Measurements from ENCODE around the gene TXNRD3. TPM values are rescaled to one million over a fixed set of nuclear protein-coding genes. Genes with fewer than 3 reads are reported as not detected.

TXNRD3 gene
- total RNA-seq, 2 experiments from 2014 or later = not detected

DNA sequence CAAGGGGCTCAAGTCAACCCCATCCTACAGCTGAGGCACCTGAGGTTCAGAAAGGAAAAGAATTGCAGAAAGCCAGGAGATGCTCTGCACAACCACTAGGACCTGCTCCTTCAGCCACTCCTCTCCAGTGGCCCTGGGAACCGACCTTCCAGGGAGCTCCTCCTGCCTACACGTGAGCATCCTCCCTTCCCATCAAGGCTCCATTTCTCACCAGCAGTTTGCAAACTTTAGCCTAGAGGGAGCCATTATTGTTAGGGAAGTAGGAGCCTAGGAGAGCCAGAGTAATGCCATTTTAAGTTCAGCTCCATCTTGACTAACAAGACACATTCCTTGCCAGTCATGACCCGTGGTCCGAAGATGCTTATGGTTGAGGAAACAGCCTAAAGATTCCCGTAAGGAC lies 37.9 kb upstream of the TXNRD3 start:
- H3K9me2 ChIP-seq (ENCODE audit: insufficient read depth, low read length) = no peaks in the 10 kb centered on the region
- no peak overlapping the region for H3K4me2 ChIP-seq (ENCODE audit: low read length)
- DNase-seq (ENCODE audit: low spot score) = no peak
- H2AFZ ChIP-seq (ENCODE audit: low read length) = no peak overlapping the region
- no peaks in the 10 kb centered on the region for H3K4me1 ChIP-seq (ENCODE audit: insufficient read depth, low read length, poor library complexity, severe bottlenecking)
- BruUV-seq (replicated peaks) = no TSS peak
- H3K4me3 ChIP-seq (ENCODE audit: low read depth, low read length, poor library complexity, severe bottlenecking) = no peak overlapping the region
- intact Hi-C loops (cut with micrococcal nuclease; ENCODE audit: unreplicated experiment) = no loop called here
- no peaks in the 10 kb centered on the region for H3K36me3 ChIP-seq (ENCODE audit: insufficient read depth, low read length)
- H3K9me3 ChIP-seq (ENCODE audit: low read length) = no peaks in the 10 kb centered on the region
- H4K20me1 ChIP-seq (ENCODE audit: insufficient read depth, low read length) = no peaks in the 10 kb centered on the region
- CTCF ChIA-PET (ENCODE audit: unreplicated experiment) = no interaction called here
- no peaks in the 10 kb centered on the region for H3K79me2 ChIP-seq (ENCODE audit: insufficient read depth, low read depth, low read length)
- TF ChIP-seq, protein P1, sequence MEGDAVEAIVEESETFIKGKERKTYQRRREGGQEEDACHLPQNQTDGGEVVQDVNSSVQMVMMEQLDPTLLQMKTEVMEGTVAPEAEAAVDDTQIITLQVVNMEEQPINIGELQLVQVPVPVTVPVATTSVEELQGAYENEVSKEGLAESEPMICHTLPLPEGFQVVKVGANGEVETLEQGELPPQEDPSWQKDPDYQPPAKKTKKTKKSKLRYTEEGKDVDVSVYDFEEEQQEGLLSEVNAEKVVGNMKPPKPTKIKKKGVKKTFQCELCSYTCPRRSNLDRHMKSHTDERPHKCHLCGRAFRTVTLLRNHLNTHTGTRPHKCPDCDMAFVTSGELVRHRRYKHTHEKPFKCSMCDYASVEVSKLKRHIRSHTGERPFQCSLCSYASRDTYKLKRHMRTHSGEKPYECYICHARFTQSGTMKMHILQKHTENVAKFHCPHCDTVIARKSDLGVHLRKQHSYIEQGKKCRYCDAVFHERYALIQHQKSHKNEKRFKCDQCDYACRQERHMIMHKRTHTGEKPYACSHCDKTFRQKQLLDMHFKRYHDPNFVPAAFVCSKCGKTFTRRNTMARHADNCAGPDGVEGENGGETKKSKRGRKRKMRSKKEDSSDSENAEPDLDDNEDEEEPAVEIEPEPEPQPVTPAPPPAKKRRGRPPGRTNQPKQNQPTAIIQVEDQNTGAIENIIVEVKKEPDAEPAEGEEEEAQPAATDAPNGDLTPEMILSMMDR (conservative IDR thresholded peaks at IDR 0.05; ENCODE audit: low read length) = no peak
- no peak for TF ChIP-seq EZH2phosphoT487 (IDR thresholded peaks at IDR 0.05; ENCODE audit: borderline replicate concordance, low read depth, low read length)
- no peak overlapping the region for H3K27ac ChIP-seq (ENCODE audit: low read depth, low read length, poor library complexity, severe bottlenecking)
- POLR2A ChIA-PET = no interaction called here

DNA sequence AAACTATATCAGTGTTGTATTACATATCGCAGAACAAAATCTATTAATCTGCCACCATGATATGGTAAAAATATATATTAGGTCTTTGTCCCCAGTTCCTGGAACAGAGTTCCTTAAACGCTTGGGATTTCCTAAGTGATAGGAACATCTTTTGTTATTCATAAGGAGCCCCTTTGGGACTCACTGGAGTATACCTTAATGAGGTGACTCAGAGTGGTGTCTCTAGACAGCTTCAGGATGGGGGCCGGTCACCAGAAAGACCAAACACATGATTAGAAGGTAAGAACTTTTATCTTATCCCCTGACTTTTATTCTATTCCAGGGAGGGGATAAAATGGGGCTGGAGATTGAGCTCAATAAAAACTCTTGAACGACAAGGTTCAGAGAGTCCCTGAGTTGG lies 36.8 kb upstream of the TXNRD3 start:
- ChIA-PET CTCF (ENCODE audit: unreplicated experiment) (no interaction called here), POLR2A (no interaction called here)
- Histone ChIP-seq H3K36me3 (ENCODE audit: insufficient read depth, low read length) (no peaks in the 10 kb centered on the region), H2AFZ (ENCODE audit: low read length) (no peak overlapping the region), H3K79me2 (ENCODE audit: insufficient read depth, low read depth, low read length) (no peaks in the 10 kb centered on the region), H3K27ac (ENCODE audit: low read depth, low read length, poor library complexity, severe bottlenecking) (no peak overlapping the region), H3K4me3 (ENCODE audit: low read depth, low read length, poor library complexity, severe bottlenecking) (no peak overlapping the region), H3K4me2 (ENCODE audit: low read length) (no peak overlapping the region), H4K20me1 (ENCODE audit: insufficient read depth, low read length) (no peaks in the 10 kb centered on the region), H3K4me1 (ENCODE audit: insufficient read depth, low read length, poor library complexity, severe bottlenecking) (no peaks in the 10 kb centered on the region), H3K9me2 (ENCODE audit: insufficient read depth, low read length) (no peaks in the 10 kb centered on the region), H3K9me3 (ENCODE audit: low read length) (no peaks in the 10 kb centered on the region)
- intact Hi-C loops (cut with micrococcal nuclease; ENCODE audit: unreplicated experiment) = no loop called here
- no TSS peak for BruUV-seq (replicated peaks)
- TF ChIP-seq, protein P1 (conservative IDR thresholded peaks at IDR 0.05; ENCODE audit: low read length) = no peak
- TF ChIP-seq EZH2phosphoT487 (IDR thresholded peaks at IDR 0.05; ENCODE audit: borderline replicate concordance, low read depth, low read length) = no peak
- DNase-seq (ENCODE audit: low spot score) = no peak

DNA sequence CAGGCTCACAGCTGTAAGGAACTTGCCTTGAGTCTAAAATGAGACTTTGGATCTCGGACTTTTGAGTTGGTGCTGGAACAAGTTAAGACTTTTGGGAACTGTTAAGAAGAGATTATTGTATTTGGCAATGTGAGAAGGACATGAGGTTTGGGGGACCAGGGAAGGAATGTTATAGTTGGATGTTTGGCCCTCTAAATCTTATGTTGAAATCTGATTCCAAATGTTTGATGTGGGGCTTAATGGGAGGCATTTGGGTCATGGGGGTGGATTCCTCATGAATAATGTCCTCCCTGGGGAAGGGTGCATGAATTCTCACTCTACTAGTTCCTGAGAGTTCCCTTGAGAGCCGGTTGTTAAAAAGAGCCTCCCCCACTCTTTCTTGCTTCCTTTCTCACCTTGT lies 30.6 kb upstream of the TXNRD3 start:
- TF ChIP-seq EZH2phosphoT487 (IDR thresholded peaks at IDR 0.05; ENCODE audit: borderline replicate concordance, low read depth, low read length) = no peak
- TF ChIP-seq, protein P1 (conservative IDR thresholded peaks at IDR 0.05; ENCODE audit: low read length) = no peak
- CTCF ChIA-PET (ENCODE audit: unreplicated experiment) = no interaction called here
- H3K4me2 ChIP-seq (ENCODE audit: low read length) = no peak overlapping the region
- H3K9me2 ChIP-seq (ENCODE audit: insufficient read depth, low read length) = no peaks in the 10 kb centered on the region
- peaks cover 3% of the 10 kb centered on the region for H3K4me1 ChIP-seq (ENCODE audit: insufficient read depth, low read length, poor library complexity, severe bottlenecking)
- H3K36me3 ChIP-seq (ENCODE audit: insufficient read depth, low read length) = no peaks in the 10 kb centered on the region
- no peak overlapping the region for H3K27ac ChIP-seq (ENCODE audit: low read depth, low read length, poor library complexity, severe bottlenecking)
- no peak for DNase-seq (ENCODE audit: low spot score)
- no peak overlapping the region for H3K4me3 ChIP-seq (ENCODE audit: low read depth, low read length, poor library complexity, severe bottlenecking)
- no peaks in the 10 kb centered on the region for H3K9me3 ChIP-seq (ENCODE audit: low read length)
- intact Hi-C loops (cut with micrococcal nuclease; ENCODE audit: unreplicated experiment) = no loop called here
- POLR2A ChIA-PET = interaction anchor here (0.7 kb wide), 2 partner anchors 14 to 64 kb away, joined by 3 to 9 read pairs; no protein-coding TSS in a partner anchor
- H4K20me1 ChIP-seq (ENCODE audit: insufficient read depth, low read length) = no peaks in the 10 kb centered on the region
- no peak overlapping the region for H2AFZ ChIP-seq (ENCODE audit: low read length)
- H3K79me2 ChIP-seq (ENCODE audit: insufficient read depth, low read depth, low read length) = no peaks in the 10 kb centered on the region
- BruUV-seq (replicated peaks) = no TSS peak
